ENCODE measurements around the gene KAZN.

DNA sequence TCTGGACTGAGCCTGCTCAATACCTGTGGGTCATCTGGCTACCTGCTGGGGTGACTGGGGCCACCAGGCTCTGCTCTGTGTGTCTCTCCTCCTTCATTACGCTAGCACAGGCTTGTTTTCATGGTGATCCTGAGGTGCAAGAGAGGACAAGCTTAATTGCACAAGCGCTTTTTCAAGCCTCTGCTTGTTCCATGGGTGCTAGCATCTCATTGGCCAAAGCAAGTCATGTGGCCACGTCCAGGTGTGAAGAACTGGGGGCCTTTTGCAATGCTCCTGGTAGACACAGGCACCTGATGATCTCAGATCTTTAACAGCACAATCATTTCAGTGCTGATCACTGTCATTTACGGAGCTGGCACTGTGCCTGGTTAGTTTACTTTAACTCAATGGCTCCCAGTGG is 114.6 kb downstream of the KAZN start:
- TF ChIP-seq GATA2 (IDR thresholded peaks at IDR 0.05; ENCODE audit: low read depth, low read length) (no peak), GATA3 (IDR thresholded peaks at IDR 0.05; ENCODE audit: low read depth, low read length) (no peak)

Data from SH-SY5Y (cell line).